Activated T-helper 2 cell treated with anti-CD3 and anti-CD28 coated beads, Interferon-gamma antibody, Interleukin-2, Interleukin-4, amounts not matched to agents 10 μg/mL and 5 μg/mL and 100 μg/mL, durations not matched to agents 14 hours and 24 hours and 36 hours (primary cell): ENCODE results near the gene CDH13. TPM values are rescaled to one million over a fixed set of nuclear protein-coding genes. Genes with fewer than 3 reads are reported as not detected.

ENCODE experiments used
- DNase-seq: peaks from one replicate; pipeline ENCODE4 v3.0.0; 2021; ENCODE audit warnings: low spot score
- H3K27ac Mint-ChIP-seq: one replicate; pipeline ENCODE4 v1.8.0; 2021; ENCODE audit warnings: mixed read lengths
- H3K27me3 Mint-ChIP-seq: one replicate; pipeline ENCODE4 v1.8.0; 2021; ENCODE audit warnings: low read depth, mixed read lengths
- H3K36me3 Mint-ChIP-seq: one replicate; pipeline ENCODE4 v1.8.0; 2021; ENCODE audit warnings: low read depth, mixed read lengths
- H3K4me1 Mint-ChIP-seq: one replicate; pipeline ENCODE4 v1.8.0; 2021; ENCODE audit warnings: low read depth, mixed read lengths
- H3K4me3 Mint-ChIP-seq: one replicate; pipeline ENCODE4 v1.8.0; 2021; ENCODE audit warnings: low read depth, mild to moderate bottlenecking, moderate library complexity, mixed read lengths
- H3K9me3 Mint-ChIP-seq: one replicate; pipeline ENCODE4 v1.8.0; 2021; ENCODE audit warnings: mixed read lengths
- intact Hi-C: fragments of 100-400 bp; cut with micrococcal nuclease; formaldehyde crosslinking; loops from one replicate; pipeline ENCODE4 v1.15.1; 2023
- total RNA-seq: library from RNA; stranded (reverse); gene quantifications from 2 replicates; pipeline ENCODE4 v1.2.3, GENCODE V29; 2022

CDH13 gene
- total RNA-seq, 1 donor from 2014 or later = not detected

GRCh38 chr16:82955741-82956348 is 329.1 kb downstream of the CDH13 start:
- Mint-ChIP-seq H3K27ac (no peak overlapping the region), H3K4me1 (no peaks in the 10 kb centered on the region), H3K36me3 (no peaks in the 10 kb centered on the region), H3K9me3 (no peaks in the 10 kb centered on the region), H3K27me3 (no peaks in the 10 kb centered on the region), H3K4me3 (no peak overlapping the region)
- no peak for DNase-seq
- intact Hi-C loops = no loop called here

GRCh38 chr16:82957212-82957611 is 330.4 kb downstream of the CDH13 start:
- no peaks in the 10 kb centered on the region for H3K9me3 Mint-ChIP-seq
- intact Hi-C loops = no loop called here

GRCh38 chr16:82960918-82961317 is 334.1 kb downstream of the CDH13 start:
- Mint-ChIP-seq H3K9me3 (no peaks in the 10 kb centered on the region), H3K36me3 (no peaks in the 10 kb centered on the region), H3K4me1 (no peaks in the 10 kb centered on the region), H3K27ac (no peak overlapping the region), H3K4me3 (no peak overlapping the region), H3K27me3 (no peaks in the 10 kb centered on the region)
- intact Hi-C loops = no loop called here
- DNase-seq = no peak

More at GRCh38 chr16:82957212-82957611, 330.4 kb downstream of the CDH13 start:
- no peak for DNase-seq
- no peaks in the 10 kb centered on the region for H3K36me3 Mint-ChIP-seq
- no peak overlapping the region for H3K27ac Mint-ChIP-seq
- no peaks in the 10 kb centered on the region for H3K27me3 Mint-ChIP-seq
- no peaks in the 10 kb centered on the region for H3K4me1 Mint-ChIP-seq
- H3K4me3 Mint-ChIP-seq = no peak overlapping the region

- DNase-seq = no peak
- Mint-ChIP-seq H3K36me3 (no peaks in the 10 kb centered on the region), H3K9me3 (no peaks in the 10 kb centered on the region), H3K4me3 (no peak overlapping the region), H3K27me3 (no peaks in the 10 kb centered on the region), H3K4me1 (no peaks in the 10 kb centered on the region), H3K27ac (no peak overlapping the region)
- intact Hi-C loops = no loop called here
Observed at GRCh38 chr16:82963653-82964052, 336.9 kb downstream of the CDH13 start.

GRCh38 chr16:82965808-82966207 is 339.0 kb downstream of the CDH13 start:
- DNase-seq = no peak
- Mint-ChIP-seq H3K9me3 (peaks cover 3% of the 10 kb centered on the region), H3K27ac (no peak overlapping the region), H3K4me1 (no peaks in the 10 kb centered on the region), H3K27me3 (no peaks in the 10 kb centered on the region), H3K4me3 (no peak overlapping the region), H3K36me3 (no peaks in the 10 kb centered on the region)
- intact Hi-C loops = no loop called here

GRCh38 chr16:82967424-82967823 is 340.7 kb downstream of the CDH13 start:
- H3K27me3 Mint-ChIP-seq = no peaks in the 10 kb centered on the region
- intact Hi-C loops = no loop called here
- no peak overlapping the region for H3K27ac Mint-ChIP-seq
- no peaks in the 10 kb centered on the region for H3K36me3 Mint-ChIP-seq
- H3K4me1 Mint-ChIP-seq = no peaks in the 10 kb centered on the region
- peaks cover 8% of the 10 kb centered on the region for H3K9me3 Mint-ChIP-seq
- no peak for DNase-seq
- no peak overlapping the region for H3K4me3 Mint-ChIP-seq

- Mint-ChIP-seq H3K4me1 (no peaks in the 10 kb centered on the region), H3K4me3 (no peak overlapping the region), H3K27ac (no peak overlapping the region), H3K36me3 (no peaks in the 10 kb centered on the region), H3K9me3 (peaks cover 12% of the 10 kb centered on the region), H3K27me3 (no peaks in the 10 kb centered on the region)
- DNase-seq = no peak
- intact Hi-C loops = no loop called here
Observed at GRCh38 chr16:82971126-82971525, 344.4 kb downstream of the CDH13 start.

- Mint-ChIP-seq H3K4me1 (no peaks in the 10 kb centered on the region), H3K27me3 (no peaks in the 10 kb centered on the region)
Observed at GRCh38 chr16:82972331-82972919, 345.7 kb downstream of the CDH13 start.

GRCh38 chr16:82979406-82980111 is 352.8 kb downstream of the CDH13 start:
- Mint-ChIP-seq H3K4me1 (no peaks in the 10 kb centered on the region), H3K27me3 (no peaks in the 10 kb centered on the region), H3K27ac (no peak overlapping the region), H3K4me3 (no peak overlapping the region), H3K9me3 (peaks cover 5% of the 10 kb centered on the region), H3K36me3 (no peaks in the 10 kb centered on the region)
- DNase-seq = no peak
- intact Hi-C loops = no loop called here

More at GRCh38 chr16:82972331-82972919, 345.7 kb downstream of the CDH13 start:
- H3K27ac Mint-ChIP-seq = no peak overlapping the region
- H3K36me3 Mint-ChIP-seq = no peaks in the 10 kb centered on the region
- peaks cover 13% of the 10 kb centered on the region for H3K9me3 Mint-ChIP-seq
- DNase-seq = no peak
- intact Hi-C loops = no loop called here
- no peak overlapping the region for H3K4me3 Mint-ChIP-seq

GRCh38 chr16:82980810-82981209 is 354.0 kb downstream of the CDH13 start:
- Mint-ChIP-seq H3K36me3 (no peaks in the 10 kb centered on the region), H3K4me3 (no peak overlapping the region), H3K27ac (no peak overlapping the region), H3K27me3 (no peaks in the 10 kb centered on the region), H3K4me1 (no peaks in the 10 kb centered on the region), H3K9me3 (peaks cover 5% of the 10 kb centered on the region)
- DNase-seq = no peak
- intact Hi-C loops = no loop called here

GRCh38 chr16:82987767-82988166 is 361.0 kb downstream of the CDH13 start:
- no peak for DNase-seq
- H3K9me3 Mint-ChIP-seq = peaks cover 5% of the 10 kb centered on the region
- no peak overlapping the region for H3K27ac Mint-ChIP-seq
- no peaks in the 10 kb centered on the region for H3K27me3 Mint-ChIP-seq
- H3K4me3 Mint-ChIP-seq = no peak overlapping the region
- H3K4me1 Mint-ChIP-seq = no peaks in the 10 kb centered on the region
- H3K36me3 Mint-ChIP-seq = no peaks in the 10 kb centered on the region
- intact Hi-C loops = no loop called here

- Mint-ChIP-seq H3K27ac (no peak overlapping the region), H3K9me3 (peaks cover 9% of the 10 kb centered on the region), H3K4me1 (no peaks in the 10 kb centered on the region), H3K36me3 (no peaks in the 10 kb centered on the region), H3K27me3 (no peaks in the 10 kb centered on the region), H3K4me3 (no peak overlapping the region)
- DNase-seq = no peak
- intact Hi-C loops = no loop called here
Observed at GRCh38 chr16:82990155-82990554, 363.4 kb downstream of the CDH13 start.

- no peaks in the 10 kb centered on the region for H3K4me1 Mint-ChIP-seq
- intact Hi-C loops = no loop called here
- H3K27me3 Mint-ChIP-seq = no peaks in the 10 kb centered on the region
- peaks cover 9% of the 10 kb centered on the region for H3K9me3 Mint-ChIP-seq
- H3K27ac Mint-ChIP-seq = no peak overlapping the region
- no peak for DNase-seq
- no peak overlapping the region for H3K4me3 Mint-ChIP-seq
- H3K36me3 Mint-ChIP-seq = no peaks in the 10 kb centered on the region
Observed at GRCh38 chr16:82991410-82991809, 364.6 kb downstream of the CDH13 start.
